ENCODE measurements around the gene HK1. TPM values are rescaled to one million over a fixed set of nuclear protein-coding genes. Genes with fewer than 3 reads are reported as not detected.

The HK1 gene
- total RNA-seq, 1 donor from 2014 or later = 88.8 TPM

GRCh38 chr10:69359594-69359993 lies 81.3 kb downstream of the HK1 start:
- no peak for TF ChIP-seq CTCF (conservative IDR thresholded peaks at IDR 0.05)
- no peaks in the 10 kb centered on the region for H3K9me3 Mint-ChIP-seq
- H3K4me3 Mint-ChIP-seq = no peak overlapping the region
- peaks cover 17% of the 10 kb centered on the region for H3K4me1 Mint-ChIP-seq
- no peak for DNase-seq (ENCODE audit: low read depth, low spot score)
- H3K36me3 Mint-ChIP-seq (ENCODE audit: low read depth) = no peaks in the 10 kb centered on the region
- peak overlapping the region; percentile 6 for H3K27ac Mint-ChIP-seq (ENCODE audit: unreplicated experiment)
- no peaks in the 10 kb centered on the region for H3K27me3 Mint-ChIP-seq (ENCODE audit: low read depth)

- peaks cover 11% of the 10 kb centered on the region for H3K4me1 Mint-ChIP-seq
- H3K27ac Mint-ChIP-seq (ENCODE audit: unreplicated experiment) = no peak overlapping the region
- TF ChIP-seq CTCF (conservative IDR thresholded peaks at IDR 0.05) = no peak
- no peaks in the 10 kb centered on the region for H3K9me3 Mint-ChIP-seq
- no peak for DNase-seq (ENCODE audit: low read depth, low spot score)
- no peaks in the 10 kb centered on the region for H3K27me3 Mint-ChIP-seq (ENCODE audit: low read depth)
- H3K36me3 Mint-ChIP-seq (ENCODE audit: low read depth) = no peaks in the 10 kb centered on the region
- H3K4me3 Mint-ChIP-seq = no peak overlapping the region
These were observed 82.4 kb downstream of the HK1 start for GRCh38 chr10:69360485-69361302.

GRCh38 chr10:69361303-69361614 lies 83.0 kb downstream of the HK1 start:
- Mint-ChIP-seq H3K4me1 (peaks cover 9% of the 10 kb centered on the region), H3K9me3 (no peaks in the 10 kb centered on the region), H3K36me3 (ENCODE audit: low read depth) (no peaks in the 10 kb centered on the region), H3K27me3 (ENCODE audit: low read depth) (no peaks in the 10 kb centered on the region), H3K4me3 (no peak overlapping the region), H3K27ac (ENCODE audit: unreplicated experiment) (no peak overlapping the region)
- no peak for TF ChIP-seq CTCF (conservative IDR thresholded peaks at IDR 0.05)
- DNase-seq (ENCODE audit: low read depth, low spot score) = no peak

GRCh38 chr10:69362471-69362954 lies 84.2 kb downstream of the HK1 start:
- Mint-ChIP-seq H3K27me3 (ENCODE audit: low read depth) (no peaks in the 10 kb centered on the region), H3K27ac (ENCODE audit: unreplicated experiment) (no peak overlapping the region), H3K4me3 (no peak overlapping the region), H3K9me3 (no peaks in the 10 kb centered on the region), H3K4me1 (peaks cover 9% of the 10 kb centered on the region), H3K36me3 (ENCODE audit: low read depth) (no peaks in the 10 kb centered on the region)
- TF ChIP-seq CTCF (conservative IDR thresholded peaks at IDR 0.05) = no peak
- no peak for DNase-seq (ENCODE audit: low read depth, low spot score)

GRCh38 chr10:69363666-69364065 lies 85.4 kb downstream of the HK1 start:
- Mint-ChIP-seq H3K4me3 (no peak overlapping the region), H3K27ac (ENCODE audit: unreplicated experiment) (no peak overlapping the region), H3K9me3 (no peaks in the 10 kb centered on the region), H3K4me1 (peaks cover 9% of the 10 kb centered on the region), H3K36me3 (ENCODE audit: low read depth) (no peaks in the 10 kb centered on the region), H3K27me3 (ENCODE audit: low read depth) (no peaks in the 10 kb centered on the region)
- TF ChIP-seq CTCF (conservative IDR thresholded peaks at IDR 0.05) = no peak
- DNase-seq (ENCODE audit: low read depth, low spot score) = no peak

All from neural crest cell (in vitro differentiated cells).